ENCODE measurements around the gene C1QTNF1. TPM values are rescaled to one million over a fixed set of nuclear protein-coding genes. Genes with fewer than 3 reads are reported as not detected.

C1QTNF1 gene
- total RNA-seq, 1 donor, result 13.8 TPM

DNA sequence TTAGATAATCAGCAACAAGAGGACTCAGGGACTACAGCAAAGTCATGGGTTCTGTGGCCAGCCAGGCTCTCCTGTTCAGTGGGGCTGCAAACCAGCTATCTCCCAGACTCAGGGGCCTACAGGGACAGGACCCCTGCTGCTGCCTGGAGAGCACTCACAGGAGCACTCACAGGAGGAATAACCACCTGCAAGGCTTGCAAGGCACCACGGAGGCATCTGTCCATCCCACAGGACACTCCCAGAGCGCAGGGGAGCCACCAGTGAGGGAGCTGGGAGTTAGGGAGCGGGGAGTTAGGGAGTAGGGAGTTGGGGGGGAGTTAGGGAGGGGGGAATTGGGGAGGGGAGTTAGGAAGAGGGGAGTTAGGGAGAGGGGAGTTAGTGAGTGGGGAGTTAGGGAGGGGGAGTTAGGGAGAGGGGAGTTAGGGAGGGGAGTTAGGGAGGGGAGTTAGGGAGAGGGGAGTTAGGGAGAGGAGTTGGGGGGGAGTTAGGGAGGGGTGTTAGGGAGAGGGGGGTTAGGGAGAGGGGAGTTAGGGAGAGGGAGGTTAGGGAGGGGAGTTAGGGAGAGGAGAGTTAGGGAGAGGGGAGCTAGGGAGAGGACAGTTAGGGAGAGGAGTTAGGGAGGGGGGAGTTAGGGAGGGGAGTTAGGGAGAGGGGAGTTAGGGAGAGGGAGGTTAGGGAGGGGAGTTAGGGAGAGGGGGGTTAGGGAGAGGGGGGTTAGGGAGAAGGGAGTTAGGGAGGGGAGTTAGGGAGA lies 20.1 kb upstream of the C1QTNF1 start:
- H3K36me3 ChIP-seq (ENCODE audit: insufficient read depth, low read length), result peaks cover 2% of the 10 kb centered on the region
- peaks cover 68% of the 10 kb centered on the region for H4K20me1 ChIP-seq (ENCODE audit: insufficient read depth, low read length)
- H2AFZ ChIP-seq (ENCODE audit: low read length), result no peak overlapping the region

GRCh38 chr17:79005063-79005861 lies 18.7 kb upstream of the C1QTNF1 start:
- peak; percentile 76 for DNase-seq (ENCODE audit: insufficient read length, low spot score, missing footprints)
- Histone ChIP-seq H3K9me3 (ENCODE audit: low read depth, low read length) (no peaks in the 10 kb centered on the region), H3K4me3 (ENCODE audit: insufficient read depth, low read length) (no peak overlapping the region), H3K36me3 (ENCODE audit: insufficient read depth, low read length) (peaks cover 2% of the 10 kb centered on the region), H3K79me2 (ENCODE audit: insufficient read depth, low read length) (peaks cover 87% of the 10 kb centered on the region), H3K4me1 (ENCODE audit: insufficient read depth, low read length) (peaks cover 19% of the 10 kb centered on the region), H3K27ac (ENCODE audit: low read depth, low read length) (no peak overlapping the region), H3K4me2 (ENCODE audit: insufficient read depth, low read length) (no peak overlapping the region), H3K27me3 (ENCODE audit: insufficient read depth, low read length) (no peaks in the 10 kb centered on the region), H4K20me1 (ENCODE audit: insufficient read depth, low read length) (peaks cover 64% of the 10 kb centered on the region), H2AFZ (ENCODE audit: low read length) (no peak overlapping the region)
- TF ChIP-seq, protein P1, sequence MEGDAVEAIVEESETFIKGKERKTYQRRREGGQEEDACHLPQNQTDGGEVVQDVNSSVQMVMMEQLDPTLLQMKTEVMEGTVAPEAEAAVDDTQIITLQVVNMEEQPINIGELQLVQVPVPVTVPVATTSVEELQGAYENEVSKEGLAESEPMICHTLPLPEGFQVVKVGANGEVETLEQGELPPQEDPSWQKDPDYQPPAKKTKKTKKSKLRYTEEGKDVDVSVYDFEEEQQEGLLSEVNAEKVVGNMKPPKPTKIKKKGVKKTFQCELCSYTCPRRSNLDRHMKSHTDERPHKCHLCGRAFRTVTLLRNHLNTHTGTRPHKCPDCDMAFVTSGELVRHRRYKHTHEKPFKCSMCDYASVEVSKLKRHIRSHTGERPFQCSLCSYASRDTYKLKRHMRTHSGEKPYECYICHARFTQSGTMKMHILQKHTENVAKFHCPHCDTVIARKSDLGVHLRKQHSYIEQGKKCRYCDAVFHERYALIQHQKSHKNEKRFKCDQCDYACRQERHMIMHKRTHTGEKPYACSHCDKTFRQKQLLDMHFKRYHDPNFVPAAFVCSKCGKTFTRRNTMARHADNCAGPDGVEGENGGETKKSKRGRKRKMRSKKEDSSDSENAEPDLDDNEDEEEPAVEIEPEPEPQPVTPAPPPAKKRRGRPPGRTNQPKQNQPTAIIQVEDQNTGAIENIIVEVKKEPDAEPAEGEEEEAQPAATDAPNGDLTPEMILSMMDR (IDR thresholded peaks at IDR 0.05; ENCODE audit: extremely low read depth, low read depth, low read length), result no peak

More for the DNA sequence above, 20.1 kb upstream of the C1QTNF1 start:
- peak; percentile 58 for DNase-seq (ENCODE audit: insufficient read length, low spot score, missing footprints)
- Histone ChIP-seq H3K27ac (ENCODE audit: low read depth, low read length) (no peak overlapping the region), H3K79me2 (ENCODE audit: insufficient read depth, low read length) (peaks cover 90% of the 10 kb centered on the region), H3K27me3 (ENCODE audit: insufficient read depth, low read length) (no peaks in the 10 kb centered on the region), H3K4me3 (ENCODE audit: insufficient read depth, low read length) (no peak overlapping the region), H3K4me2 (ENCODE audit: insufficient read depth, low read length) (no peak overlapping the region), H3K9me3 (ENCODE audit: low read depth, low read length) (no peaks in the 10 kb centered on the region), H3K4me1 (ENCODE audit: insufficient read depth, low read length) (peaks cover 12% of the 10 kb centered on the region)
- TF ChIP-seq, protein P1 (IDR thresholded peaks at IDR 0.05; ENCODE audit: extremely low read depth, low read depth, low read length), result no peak

DNA sequence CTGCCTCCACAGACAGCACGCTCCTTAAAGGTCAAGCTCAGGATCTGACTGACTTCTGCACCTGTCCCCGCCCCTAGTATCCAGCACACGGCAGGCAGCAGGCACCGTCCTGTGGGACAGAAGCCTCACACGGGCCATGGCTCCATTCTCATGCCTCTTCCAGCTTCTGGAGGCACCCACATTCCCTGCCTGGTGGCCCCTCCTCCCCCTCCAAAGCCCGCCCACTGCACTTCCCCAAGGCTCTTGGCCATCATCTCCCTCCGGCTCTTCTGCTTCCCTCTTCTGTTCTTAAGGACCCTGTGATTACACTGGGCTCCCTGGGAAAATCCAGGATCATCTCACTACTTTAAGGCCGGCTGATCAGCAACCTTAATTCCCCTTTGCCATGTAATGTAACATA lies 17.9 kb upstream of the C1QTNF1 start:
- TF ChIP-seq, protein P1 (IDR thresholded peaks at IDR 0.05; ENCODE audit: extremely low read depth, low read depth, low read length), result no peak
- Histone ChIP-seq H3K27me3 (ENCODE audit: insufficient read depth, low read length) (no peaks in the 10 kb centered on the region), H3K4me3 (ENCODE audit: insufficient read depth, low read length) (no peak overlapping the region), H3K9me3 (ENCODE audit: low read depth, low read length) (no peaks in the 10 kb centered on the region), H3K4me1 (ENCODE audit: insufficient read depth, low read length) (peaks cover 19% of the 10 kb centered on the region), H3K79me2 (ENCODE audit: insufficient read depth, low read length) (peaks cover 79% of the 10 kb centered on the region), H3K36me3 (ENCODE audit: insufficient read depth, low read length) (peaks cover 2% of the 10 kb centered on the region), H3K27ac (ENCODE audit: low read depth, low read length) (no peak overlapping the region), H2AFZ (ENCODE audit: low read length) (no peak overlapping the region), H3K4me2 (ENCODE audit: insufficient read depth, low read length) (no peak overlapping the region), H4K20me1 (ENCODE audit: insufficient read depth, low read length) (peaks cover 58% of the 10 kb centered on the region)
- peak; percentile 57 for DNase-seq (ENCODE audit: insufficient read length, low spot score, missing footprints)
